Astrocyte of the spinal cord (primary cell): ENCODE measurements around the gene RNF169.
"Not testable (repeated sequence)": the region's sequence is repeated elsewhere in the genome, so short reads cannot be mapped to it uniquely, and the experiment has no call there.

Source experiments
- DNase-seq: peaks from one replicate; pipeline ENCODE4 v3.0.0; 2011; ENCODE audit warnings: low read depth, low spot score
- H3K4me3 ChIP-seq: 2 replicates; pipeline ENCODE4 v1.5.1; 2011; ENCODE audit warnings: low read depth, mild to moderate bottlenecking, low read length, moderate library complexity
- CTCF ChIP-seq: IDR thresholded peaks from 2 replicates; pipeline ENCODE4 v1.5.1; 2012; ENCODE audit warnings: low read depth, mild to moderate bottlenecking, low read length, inconsistent platforms
- in situ Hi-C: cut with HindIII; loops from 2 replicates; pipeline ENCODE4 v1.10.0; 2017; ENCODE audit warnings: low sequenced_read_pairs

Gene RNF169

GRCh38 chr11:74824285-74824982 is 75.8 kb downstream of the RNF169 start:
- no peak overlapping the region for H3K4me3 ChIP-seq
- no peak for TF ChIP-seq CTCF
- in situ Hi-C loops: no loop called here
- no peak for DNase-seq

DNA sequence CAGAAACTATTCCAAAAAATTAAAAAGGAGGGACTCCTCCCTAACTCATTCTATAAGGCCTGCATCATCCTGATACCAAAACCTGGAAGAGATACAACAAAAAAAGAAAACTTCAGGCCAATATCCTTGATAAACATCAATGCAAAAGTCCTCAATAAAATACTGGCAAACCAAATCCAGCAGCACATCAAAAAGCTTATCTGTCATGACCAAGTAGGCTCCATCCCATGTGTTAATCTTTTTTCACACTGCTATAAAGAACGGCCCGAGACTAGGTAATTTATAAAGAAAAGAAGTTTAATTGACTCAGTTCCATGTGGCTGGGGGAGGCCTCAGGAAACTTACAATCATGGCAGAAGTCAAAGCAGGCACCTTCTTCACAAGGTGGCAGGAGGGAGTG is 76.9 kb downstream of the RNF169 start:
- DNase-seq, in situ Hi-C loops, H3K4me3 ChIP-seq: not testable (repeated sequence)

DNA sequence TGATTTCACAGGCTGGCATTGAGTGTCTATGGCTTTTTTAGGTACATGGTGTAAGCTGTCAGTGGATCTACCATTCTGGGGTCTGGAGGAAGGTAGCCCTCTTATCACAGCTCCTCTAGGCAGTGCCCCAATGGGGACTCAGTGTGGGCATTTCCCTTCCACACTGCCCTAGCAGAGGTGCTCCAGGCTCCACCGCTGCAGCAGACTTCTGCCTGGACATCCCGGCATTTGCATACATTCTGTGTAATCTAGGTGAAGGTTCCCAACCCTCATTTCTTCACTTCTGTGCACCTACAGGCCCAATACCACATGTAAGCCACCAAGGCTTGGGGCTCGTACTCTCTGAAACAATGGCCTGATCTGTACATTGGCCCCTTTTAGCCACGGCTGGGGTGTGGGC is 78.3 kb downstream of the RNF169 start:
- in situ Hi-C loops: no loop called here
- no peak for TF ChIP-seq CTCF
- no peak overlapping the region for H3K4me3 ChIP-seq
- no peak for DNase-seq

- no peak for DNase-seq
- in situ Hi-C loops: no loop called here
- no peak for TF ChIP-seq CTCF
- H3K4me3 ChIP-seq: no peak overlapping the region
Measured at GRCh38 chr11:74837191-74837590, 88.5 kb downstream of the RNF169 start.

DNA sequence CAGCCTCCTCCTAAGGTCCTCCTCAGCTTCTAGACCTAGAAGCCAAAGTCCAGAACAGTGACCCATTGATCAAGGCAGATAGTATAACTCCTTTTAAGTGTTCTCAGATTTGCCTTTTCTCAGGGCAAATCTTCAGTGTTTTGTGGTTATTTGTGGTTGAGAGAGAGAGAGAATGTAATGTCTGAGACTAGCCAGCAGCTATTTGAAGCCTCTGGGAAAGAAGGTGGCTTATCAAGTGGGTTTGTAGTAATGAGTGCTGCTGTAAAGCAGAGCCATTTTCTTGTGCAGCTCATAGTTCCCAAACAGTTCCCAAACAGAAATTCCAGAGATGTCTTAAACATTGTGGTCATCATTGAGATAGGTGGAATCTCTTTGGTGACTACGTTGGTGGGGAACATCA is 89.5 kb downstream of the RNF169 start:
- TF ChIP-seq CTCF: no peak
- peak; percentile 46 for DNase-seq
- in situ Hi-C loops: no loop called here
- no peak overlapping the region for H3K4me3 ChIP-seq

GRCh38 chr11:74839446-74839845 is 90.8 kb downstream of the RNF169 start:
- no peak for TF ChIP-seq CTCF
- in situ Hi-C loops: no loop called here
- no peak for DNase-seq
- no peak overlapping the region for H3K4me3 ChIP-seq

GRCh38 chr11:74839971-74840370 is 91.3 kb downstream of the RNF169 start:
- no peak for DNase-seq
- TF ChIP-seq CTCF: no peak
- in situ Hi-C loops: no loop called here
- H3K4me3 ChIP-seq: no peak overlapping the region
